Esophagus muscularis mucosa (tissue), 3 donors: ENCODE data around the gene ITSN2.

Experiments used
- POLR2A ChIP-seq: fragments of 450-650 bp; IDR thresholded peaks from one replicate; pipeline ENCODE4 v1.6.1; 2017; ENCODE audit warnings: antibody characterized with exemption, moderate library complexity, mild to moderate bottlenecking, low read depth
- POLR2AphosphoS5 ChIP-seq, 2 donors: sonication (generic); formaldehyde crosslinking; IDR thresholded peaks; one replicate each; pipeline ENCODE4 v1.6.1; 2017; ENCODE audit warnings: antibody characterized with exemption in 2 of 2
- TF ChIP-seq, protein P1 (sequence below), 3 experiments: fragments of 200-600 bp in 2 of 3; fragments of 450-650 bp in 1 of 3; sonication (generic) in 2 of 3; IDR thresholded peaks; one replicate each; pipeline ENCODE4 v1.5.1; 2017 to 2019; ENCODE audit warnings: antibody characterized with exemption in 3 of 3, mild to moderate bottlenecking in 2 of 3, moderate library complexity in 1 of 3

DNA sequence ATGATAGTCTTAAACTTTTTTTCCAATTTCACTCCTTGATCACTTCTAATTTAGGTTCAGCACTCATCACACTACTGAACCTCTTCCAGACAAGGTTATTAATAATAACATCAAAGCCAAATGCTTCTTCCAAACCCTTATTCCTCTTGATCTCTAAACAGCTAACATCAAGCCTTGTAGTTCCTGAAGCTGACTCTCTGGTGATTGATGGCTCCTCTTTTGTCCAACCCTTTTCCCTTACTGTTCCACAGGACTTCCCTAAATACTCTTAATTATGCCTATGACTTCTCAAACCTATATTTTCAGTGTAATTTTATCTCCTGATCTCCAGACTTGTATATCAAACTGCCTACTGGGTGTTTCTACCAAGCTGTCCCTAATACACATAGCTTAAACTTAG lies 101.6 kb downstream of the ITSN2 start:
- TF ChIP-seq POLR2A: no peak
- TF ChIP-seq, protein P1, sequence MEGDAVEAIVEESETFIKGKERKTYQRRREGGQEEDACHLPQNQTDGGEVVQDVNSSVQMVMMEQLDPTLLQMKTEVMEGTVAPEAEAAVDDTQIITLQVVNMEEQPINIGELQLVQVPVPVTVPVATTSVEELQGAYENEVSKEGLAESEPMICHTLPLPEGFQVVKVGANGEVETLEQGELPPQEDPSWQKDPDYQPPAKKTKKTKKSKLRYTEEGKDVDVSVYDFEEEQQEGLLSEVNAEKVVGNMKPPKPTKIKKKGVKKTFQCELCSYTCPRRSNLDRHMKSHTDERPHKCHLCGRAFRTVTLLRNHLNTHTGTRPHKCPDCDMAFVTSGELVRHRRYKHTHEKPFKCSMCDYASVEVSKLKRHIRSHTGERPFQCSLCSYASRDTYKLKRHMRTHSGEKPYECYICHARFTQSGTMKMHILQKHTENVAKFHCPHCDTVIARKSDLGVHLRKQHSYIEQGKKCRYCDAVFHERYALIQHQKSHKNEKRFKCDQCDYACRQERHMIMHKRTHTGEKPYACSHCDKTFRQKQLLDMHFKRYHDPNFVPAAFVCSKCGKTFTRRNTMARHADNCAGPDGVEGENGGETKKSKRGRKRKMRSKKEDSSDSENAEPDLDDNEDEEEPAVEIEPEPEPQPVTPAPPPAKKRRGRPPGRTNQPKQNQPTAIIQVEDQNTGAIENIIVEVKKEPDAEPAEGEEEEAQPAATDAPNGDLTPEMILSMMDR (IDR thresholded peaks at IDR 0.05): no peak
- no peak for TF ChIP-seq POLR2AphosphoS5 (IDR thresholded peaks at IDR 0.05)
